Mammary epithelial cell (primary cell): ENCODE data around the gene UNC5C.

ENCODE experiments used
- EZH2 ChIP-seq: IDR thresholded peaks from 2 replicates; pipeline ENCODE4 v1.6.1; 2012; ENCODE audit warnings: low read length, inconsistent platforms, borderline replicate concordance
- TF ChIP-seq, protein P1 (sequence below), 2 donors: IDR thresholded peaks in 1 of 2; conservative IDR thresholded peaks in 1 of 2; 2 replicates each; pipeline ENCODE4 v1.5.1; 2011 to 2012; ENCODE audit warnings: inconsistent platforms in 2 of 2, low read length in 2 of 2, mild to moderate bottlenecking in 2 of 2, control low read depth in 1 of 2, low read depth in 1 of 2; ENCODE audit not compliant: insufficient read depth in 1 of 2; ENCODE audit errors: extremely low read depth in 1 of 2

DNA sequence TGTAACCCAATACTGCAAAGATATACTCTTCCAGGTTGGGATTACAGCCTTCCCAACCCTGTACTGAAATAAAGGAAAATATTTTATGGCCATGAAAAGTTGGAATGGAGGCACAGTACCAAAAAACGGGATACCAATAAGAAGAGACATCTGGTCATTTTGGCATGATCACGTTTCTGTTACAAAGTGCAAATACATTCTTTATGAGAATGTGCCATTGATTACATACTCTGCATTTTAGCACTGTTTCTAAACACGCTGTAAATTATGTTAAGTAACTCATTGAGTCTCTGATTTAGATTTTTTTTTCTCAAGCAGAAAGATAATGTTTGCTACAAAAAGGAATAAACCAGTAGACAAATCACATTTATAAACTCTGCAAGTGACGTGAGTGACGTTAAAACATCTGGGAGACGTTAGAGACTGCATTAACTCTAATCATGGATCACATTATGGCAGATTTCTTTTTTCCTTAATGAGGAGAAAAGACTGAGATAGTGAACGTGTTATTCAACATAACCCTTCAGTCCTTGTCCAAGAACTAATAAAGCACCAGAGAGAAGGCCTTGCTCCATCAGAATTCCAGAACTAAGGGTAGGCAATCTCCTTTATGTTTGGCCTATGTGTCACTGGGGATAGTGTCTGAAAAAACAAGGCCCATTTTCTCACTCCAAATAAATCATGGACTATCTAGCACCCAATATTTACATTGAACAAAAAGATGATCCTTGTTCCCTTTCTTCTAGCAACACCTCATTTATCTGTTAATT lies 31.0 kb downstream of the UNC5C start:
- TF ChIP-seq, protein P1, sequence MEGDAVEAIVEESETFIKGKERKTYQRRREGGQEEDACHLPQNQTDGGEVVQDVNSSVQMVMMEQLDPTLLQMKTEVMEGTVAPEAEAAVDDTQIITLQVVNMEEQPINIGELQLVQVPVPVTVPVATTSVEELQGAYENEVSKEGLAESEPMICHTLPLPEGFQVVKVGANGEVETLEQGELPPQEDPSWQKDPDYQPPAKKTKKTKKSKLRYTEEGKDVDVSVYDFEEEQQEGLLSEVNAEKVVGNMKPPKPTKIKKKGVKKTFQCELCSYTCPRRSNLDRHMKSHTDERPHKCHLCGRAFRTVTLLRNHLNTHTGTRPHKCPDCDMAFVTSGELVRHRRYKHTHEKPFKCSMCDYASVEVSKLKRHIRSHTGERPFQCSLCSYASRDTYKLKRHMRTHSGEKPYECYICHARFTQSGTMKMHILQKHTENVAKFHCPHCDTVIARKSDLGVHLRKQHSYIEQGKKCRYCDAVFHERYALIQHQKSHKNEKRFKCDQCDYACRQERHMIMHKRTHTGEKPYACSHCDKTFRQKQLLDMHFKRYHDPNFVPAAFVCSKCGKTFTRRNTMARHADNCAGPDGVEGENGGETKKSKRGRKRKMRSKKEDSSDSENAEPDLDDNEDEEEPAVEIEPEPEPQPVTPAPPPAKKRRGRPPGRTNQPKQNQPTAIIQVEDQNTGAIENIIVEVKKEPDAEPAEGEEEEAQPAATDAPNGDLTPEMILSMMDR (conservative IDR thresholded peaks at IDR 0.05 in 1 of 2, IDR thresholded peaks at IDR 0.05 in 1 of 2; ENCODE audit: extremely low read depth in 1 of 2, insufficient read depth in 1 of 2, low read depth in 1 of 2, low read length in 2 of 2) = no peak
- TF ChIP-seq EZH2 = no peak
